Esophagus squamous epithelium (tissue), 5 donors: ENCODE results near the gene TRMT61A. TPM values are rescaled to one million over a fixed set of nuclear protein-coding genes. Genes with fewer than 3 reads are reported as not detected.

Experiments
- DNase-seq: peaks from one replicate; lab custom pipeline; 2025; lab: John Stamatoyannopoulos, UW
- H3K27ac ChIP-seq, 4 donors: fragments of 200-600 bp; sonication (generic); one replicate each; pipeline ENCODE4 v1.5.1; 2016 to 2019; ENCODE audit warnings: mild to moderate bottlenecking in 1 of 4
- H3K27me3 ChIP-seq, 4 donors: fragments of 200-600 bp; sonication (generic); 1 replicate in 3 of 4; 2 replicates in 1 of 4; pipeline versions ENCODE4 v1.5.1 to v1.6.0; 2017 to 2021; ENCODE audit warnings: antibody characterized with exemption in 1 of 4
- H3K36me3 ChIP-seq, 3 donors: fragments of 200-600 bp; sonication (generic); one replicate each; pipeline ENCODE4 v1.5.1; 2016 to 2019
- H3K4me1 ChIP-seq, 3 donors: fragments of 200-600 bp; sonication (generic); one replicate each; pipeline ENCODE4 v1.5.1; 2017 to 2019
- H3K4me3 ChIP-seq, 4 donors: fragments of 200-600 bp; sonication (generic); 1 replicate in 3 of 4; 2 replicates in 1 of 4; pipeline ENCODE4 v1.5.1; 2016 to 2019; ENCODE audit warnings: mild to moderate bottlenecking in 2 of 4, moderate library complexity in 1 of 4
- H3K9me3 ChIP-seq, 3 donors: fragments of 200-600 bp; sonication (generic); one replicate each; pipeline ENCODE4 v1.5.1; 2016 to 2019
- CTCF ChIP-seq, 6 experiments: fragments of 450-650 bp in 4 of 6; fragments of 200-600 bp in 2 of 6; sonication (generic) in 2 of 6; IDR thresholded peaks; one replicate each; pipeline ENCODE4 v1.5.1; 2016 to 2019; ENCODE audit warnings: antibody characterized with exemption in 6 of 6, mild to moderate bottlenecking in 4 of 6, moderate library complexity in 4 of 6
- POLR2A ChIP-seq, 4 donors: fragments of 450-650 bp; IDR thresholded peaks; one replicate each; pipeline ENCODE4 v1.6.1; 2017; ENCODE audit warnings: antibody characterized with exemption in 4 of 4, mild to moderate bottlenecking in 4 of 4, moderate library complexity in 3 of 4
- WGBS, 2 donors: methylation state at CpG; one replicate each; pipeline ENCODE4 v1.1.5; 2018; 5-methylcytosine and 5-hydroxymethylcytosine counted together
- intact Hi-C: fragments of 100-400 bp; cut with DNase I; formaldehyde crosslinking; loops from one replicate; pipeline ENCODE4 v1.15.0; 2022
- total RNA-seq, 4 donors: library from RNA; depleted of rRNA; stranded (reverse); fragments of >200 nt; gene quantifications; one replicate each; pipeline ENCODE4 v1.1.0, GENCODE V29; 2016
- donor health status: DM: yes; HTN: yes; CAD: no.

Gene TRMT61A
- total RNA-seq, 4 donors from 2014 or later, result 7.7 to 20.6 (median 9.9) TPM

- no peak for DNase-seq
- Histone ChIP-seq H3K27ac (peak overlapping the region; percentile 84 to 93 (median 87)), H3K9me3 (no peaks in the 10 kb centered on the region), H3K4me3 (peak overlapping the region in 1 of 4 donors; percentile 1), H3K27me3 (no peaks in the 10 kb centered on the region), H3K36me3 (peaks cover 6 to 37% (median 7%) of the 10 kb centered on the region in 3 donors), H3K4me1 (peaks cover 15 to 55% (median 22%) of the 10 kb centered on the region in 3 donors)
- intact Hi-C loops, result no loop called here
- 16 to 53% methylated on average over 18 to 21 of the region's 25 CpGs for WGBS, 2 donors
- TF ChIP-seq CTCF (IDR thresholded peaks at IDR 0.05) (no peak), POLR2A (IDR thresholded peaks at IDR 0.05) (no peak)
Observed at GRCh38 chr14:103512701-103513611, 16.0 kb upstream of the TRMT61A start.

GRCh38 chr14:103514596-103515421 lies 14.2 kb upstream of the TRMT61A start:
- TF ChIP-seq POLR2A (IDR thresholded peaks at IDR 0.05) (no peak), CTCF (IDR thresholded peaks at IDR 0.05) (no peak)
- no peak overlapping the region for H3K27ac ChIP-seq
- no peaks in the 10 kb centered on the region for H3K9me3 ChIP-seq
- intact Hi-C loops, result no loop called here
- no peak for DNase-seq
- peaks cover 32 to 74% (median 41%) of the 10 kb centered on the region in 3 donors for H3K4me1 ChIP-seq
- H3K4me3 ChIP-seq, result no peak overlapping the region
- H3K27me3 ChIP-seq, result no peaks in the 10 kb centered on the region
- H3K36me3 ChIP-seq, result peaks cover 2 to 19% (median 6%) of the 10 kb centered on the region in 3 donors
- 56 to 86% methylated on average over 12 to 14 of the region's 18 CpGs for WGBS, 2 donors

- peak overlapping the region in 2 of 4 donors; percentile 17 to 42 for H3K27ac ChIP-seq
- intact Hi-C loops, result no loop called here
- peaks cover 0 to 2% (median under 1%) of the 10 kb centered on the region in 3 donors for H3K36me3 ChIP-seq
- H3K9me3 ChIP-seq, result no peaks in the 10 kb centered on the region
- 49 to 68% methylated on average over 9 to 10 of the region's 10 CpGs for WGBS, 2 donors
- H3K4me3 ChIP-seq, result no peak overlapping the region
- peaks cover 48 to 92% (median 52%) of the 10 kb centered on the region in 3 donors for H3K4me1 ChIP-seq
- H3K27me3 ChIP-seq, result peaks cover 0 to 12% (median 0%) of the 10 kb centered on the region in 4 donors
- DNase-seq, result no peak
- no peak for TF ChIP-seq POLR2A (IDR thresholded peaks at IDR 0.05)
- TF ChIP-seq CTCF (IDR thresholded peaks at IDR 0.05), result no peak
Observed at GRCh38 chr14:103516426-103517173, 12.4 kb upstream of the TRMT61A start.

- Histone ChIP-seq H3K9me3 (no peaks in the 10 kb centered on the region), H3K4me1 (peaks cover 52 to 97% (median 53%) of the 10 kb centered on the region in 3 donors), H3K27ac (no peak overlapping the region), H3K36me3 (no peaks in the 10 kb centered on the region), H3K27me3 (peaks cover 0 to 17% (median 0%) of the 10 kb centered on the region in 4 donors), H3K4me3 (no peak overlapping the region)
- intact Hi-C loops, result no loop called here
- TF ChIP-seq POLR2A (IDR thresholded peaks at IDR 0.05) (no peak), CTCF (IDR thresholded peaks at IDR 0.05) (no peak)
- no peak for DNase-seq
- WGBS, 2 donors, result 57 to 83% methylated on average over 1 to 10 of the region's 10 CpGs
Observed at GRCh38 chr14:103517174-103517566, 11.8 kb upstream of the TRMT61A start.
